ENCODE data around the gene ALDH16A1.

Gene ALDH16A1

GRCh38 chr19:49425178-49425577, 27.8 kb upstream of the ALDH16A1 start, which contains the start of gene GFY:
GFY (plus strand) TSS chr19:49425388; CDS start chr19:49426431, 1,043 bp downstream.
- no peak for DNase-seq

GRCh38 chr19:49425922-49426592, 27.0 kb upstream of the ALDH16A1 start:
- no peak for DNase-seq

- no peak for DNase-seq
These were observed 25.7 kb upstream of the ALDH16A1 start for GRCh38 chr19:49427339-49427738.

GRCh38 chr19:49427855-49428546, 25.0 kb upstream of the ALDH16A1 start:
- DNase-seq = no peak

- no peak for DNase-seq
These were observed 24.2 kb upstream of the ALDH16A1 start for GRCh38 chr19:49428547-49429451.

- DNase-seq = no peak
These were observed 22.8 kb upstream of the ALDH16A1 start for GRCh38 chr19:49430172-49430677.

- no peak for DNase-seq
These were observed 22.2 kb upstream of the ALDH16A1 start for GRCh38 chr19:49430678-49431329.

GRCh38 chr19:49431330-49431749, 21.7 kb upstream of the ALDH16A1 start:
- no peak for DNase-seq

- no peak for DNase-seq
These were observed 20.6 kb upstream of the ALDH16A1 start for GRCh38 chr19:49432141-49433073.

- no peak for DNase-seq
These were observed 19.7 kb upstream of the ALDH16A1 start for GRCh38 chr19:49433240-49433901.

- no peak for DNase-seq
These were observed 18.0 kb upstream of the ALDH16A1 start for GRCh38 chr19:49434907-49435583.

- DNase-seq = no peak
These were observed 17.4 kb upstream of the ALDH16A1 start for GRCh38 chr19:49435670-49436069.

- DNase-seq = no peak
These were observed 16.5 kb upstream of the ALDH16A1 start for GRCh38 chr19:49436381-49437017.

- peak; percentile 89 for DNase-seq
These were observed 15.8 kb upstream of the ALDH16A1 start for GRCh38 chr19:49437231-49437630.

- peak; percentile 78 for DNase-seq
These were observed 14.8 kb upstream of the ALDH16A1 start for GRCh38 chr19:49438261-49438660.

- DNase-seq = no peak
These were observed 13.2 kb upstream of the ALDH16A1 start for GRCh38 chr19:49439836-49440235.

- DNase-seq = no peak
These were observed 12.4 kb upstream of the ALDH16A1 start for GRCh38 chr19:49440439-49441209.

- DNase-seq = peak; percentile 40
These were observed 11.6 kb upstream of the ALDH16A1 start, which contains the start of gene SLC17A7 for GRCh38 chr19:49441210-49441959. SLC17A7 (minus strand) TSS chr19:49441527; CDS start chr19:49441379, 148 bp downstream.

All from NCI-H524 treated with DMSO at 0.1 percent for 48 hours (cell line).